Vagina (tissue), 2 donors: ENCODE measurements around the gene PHACTR2.

ENCODE experiments used
- POLR2A ChIP-seq, 2 donors: fragments of 450-650 bp; IDR thresholded peaks; one replicate each; pipeline ENCODE4 v1.6.1; 2017; ENCODE audit warnings: antibody characterized with exemption in 2 of 2, mild to moderate bottlenecking in 2 of 2, moderate library complexity in 2 of 2
- TF ChIP-seq, protein P1 (sequence below), 3 experiments: fragments of 450-650 bp in 2 of 3; fragments of 200-600 bp in 1 of 3; sonication (generic) in 1 of 3; IDR thresholded peaks; one replicate each; pipeline ENCODE4 v1.5.1; 2017 to 2019; ENCODE audit warnings: antibody characterized with exemption in 3 of 3, mild to moderate bottlenecking in 2 of 3, moderate library complexity in 2 of 3

DNA sequence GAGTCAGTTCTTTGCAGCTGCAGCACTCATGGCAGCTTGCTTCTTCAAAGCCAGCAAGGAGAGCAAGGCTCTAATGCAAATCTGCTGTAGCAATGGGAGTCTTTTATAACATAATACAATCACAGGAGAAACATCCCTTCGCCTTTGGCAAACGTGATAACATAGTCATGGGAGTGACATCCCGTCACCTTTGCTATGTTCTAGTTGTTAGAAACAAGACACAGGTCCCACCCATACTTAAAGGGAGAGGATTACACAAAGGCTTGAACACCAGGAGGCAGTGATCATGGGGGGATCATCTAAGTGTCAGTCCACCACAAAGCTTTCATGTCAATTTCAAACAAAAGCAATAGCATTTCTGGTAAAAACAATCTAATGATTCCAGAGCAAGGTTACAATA, 40.1 kb upstream of the PHACTR2 start:
- TF ChIP-seq, protein P1, sequence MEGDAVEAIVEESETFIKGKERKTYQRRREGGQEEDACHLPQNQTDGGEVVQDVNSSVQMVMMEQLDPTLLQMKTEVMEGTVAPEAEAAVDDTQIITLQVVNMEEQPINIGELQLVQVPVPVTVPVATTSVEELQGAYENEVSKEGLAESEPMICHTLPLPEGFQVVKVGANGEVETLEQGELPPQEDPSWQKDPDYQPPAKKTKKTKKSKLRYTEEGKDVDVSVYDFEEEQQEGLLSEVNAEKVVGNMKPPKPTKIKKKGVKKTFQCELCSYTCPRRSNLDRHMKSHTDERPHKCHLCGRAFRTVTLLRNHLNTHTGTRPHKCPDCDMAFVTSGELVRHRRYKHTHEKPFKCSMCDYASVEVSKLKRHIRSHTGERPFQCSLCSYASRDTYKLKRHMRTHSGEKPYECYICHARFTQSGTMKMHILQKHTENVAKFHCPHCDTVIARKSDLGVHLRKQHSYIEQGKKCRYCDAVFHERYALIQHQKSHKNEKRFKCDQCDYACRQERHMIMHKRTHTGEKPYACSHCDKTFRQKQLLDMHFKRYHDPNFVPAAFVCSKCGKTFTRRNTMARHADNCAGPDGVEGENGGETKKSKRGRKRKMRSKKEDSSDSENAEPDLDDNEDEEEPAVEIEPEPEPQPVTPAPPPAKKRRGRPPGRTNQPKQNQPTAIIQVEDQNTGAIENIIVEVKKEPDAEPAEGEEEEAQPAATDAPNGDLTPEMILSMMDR (IDR thresholded peaks at IDR 0.05) = no peak
- TF ChIP-seq POLR2A (IDR thresholded peaks at IDR 0.05) = no peak
